ENCODE results near the gene BPI. TPM values are rescaled to one million over a fixed set of nuclear protein-coding genes. Genes with fewer than 3 reads are reported as not detected.

BPI gene
- polyA plus RNA-seq, 1 donor (not counting 4 experiments of a cell fraction or from before 2014, with no cell fraction given) = not detected

DNA sequence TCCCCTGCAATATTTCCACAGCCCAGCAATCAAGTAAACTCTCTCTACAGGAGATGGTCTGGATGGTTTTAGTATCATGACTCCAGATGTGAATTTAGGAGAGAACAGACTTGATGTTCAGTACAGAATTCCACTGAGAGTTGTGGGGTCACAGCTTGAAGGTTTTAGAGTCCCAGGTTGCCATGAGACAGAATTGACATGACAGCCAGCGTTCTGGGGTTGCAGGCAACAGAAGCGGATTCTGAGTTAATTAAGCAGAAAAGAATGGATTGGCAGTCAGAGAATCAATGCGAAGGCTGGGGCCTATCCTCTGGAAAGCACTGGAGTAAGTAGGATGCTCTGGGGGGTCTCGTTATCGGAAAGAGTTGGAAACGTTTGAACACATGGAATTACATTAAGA lies 41.0 kb upstream of the BPI start:
- Histone ChIP-seq H3K4me1 (ENCODE audit: control insufficient read depth, extremely low read depth, insufficient read depth, low read length) (no peaks in the 10 kb centered on the region), H3K9me3 (ENCODE audit: control insufficient read depth, low read depth, low read length) (no peaks in the 10 kb centered on the region), H2AFZ (ENCODE audit: control insufficient read depth, low read length) (no peak overlapping the region), H3K4me3 (ENCODE audit: control insufficient read depth in 2 of 3, extremely low read depth in 1 of 3, insufficient read depth in 2 of 3, low read depth in 1 of 3, low read length in 3 of 3) (no peak overlapping the region), H3K79me2 (ENCODE audit: control insufficient read depth, insufficient read depth, low read length) (no peaks in the 10 kb centered on the region), H3K36me3 (ENCODE audit: control insufficient read depth in 2 of 2, extremely low read depth in 1 of 2, insufficient read depth in 2 of 2, low read length in 2 of 2) (no peaks in the 10 kb centered on the region), H3K9ac (ENCODE audit: control insufficient read depth, extremely low read depth, insufficient read depth, low read length) (no peak overlapping the region), H3K27me3 (ENCODE audit: control insufficient read depth, extremely low read depth, insufficient read depth, low read length) (peaks cover 29% of the 10 kb centered on the region), H3K4me2 (ENCODE audit: control insufficient read depth, extremely low read depth, insufficient read depth, low read depth, low read length) (no peak overlapping the region), H4K20me1 (ENCODE audit: control insufficient read depth, extremely low read depth, insufficient read depth, low read length) (no peaks in the 10 kb centered on the region), H3K27ac (ENCODE audit: control insufficient read depth, insufficient read depth, low read length) (no peak overlapping the region), H3K9me1 (ENCODE audit: control insufficient read depth, extremely low read depth, insufficient read depth, low read length) (no peaks in the 10 kb centered on the region)
- TF ChIP-seq, protein P1, sequence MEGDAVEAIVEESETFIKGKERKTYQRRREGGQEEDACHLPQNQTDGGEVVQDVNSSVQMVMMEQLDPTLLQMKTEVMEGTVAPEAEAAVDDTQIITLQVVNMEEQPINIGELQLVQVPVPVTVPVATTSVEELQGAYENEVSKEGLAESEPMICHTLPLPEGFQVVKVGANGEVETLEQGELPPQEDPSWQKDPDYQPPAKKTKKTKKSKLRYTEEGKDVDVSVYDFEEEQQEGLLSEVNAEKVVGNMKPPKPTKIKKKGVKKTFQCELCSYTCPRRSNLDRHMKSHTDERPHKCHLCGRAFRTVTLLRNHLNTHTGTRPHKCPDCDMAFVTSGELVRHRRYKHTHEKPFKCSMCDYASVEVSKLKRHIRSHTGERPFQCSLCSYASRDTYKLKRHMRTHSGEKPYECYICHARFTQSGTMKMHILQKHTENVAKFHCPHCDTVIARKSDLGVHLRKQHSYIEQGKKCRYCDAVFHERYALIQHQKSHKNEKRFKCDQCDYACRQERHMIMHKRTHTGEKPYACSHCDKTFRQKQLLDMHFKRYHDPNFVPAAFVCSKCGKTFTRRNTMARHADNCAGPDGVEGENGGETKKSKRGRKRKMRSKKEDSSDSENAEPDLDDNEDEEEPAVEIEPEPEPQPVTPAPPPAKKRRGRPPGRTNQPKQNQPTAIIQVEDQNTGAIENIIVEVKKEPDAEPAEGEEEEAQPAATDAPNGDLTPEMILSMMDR (optimal IDR thresholded peaks at IDR 0.05 in 1 of 3, IDR thresholded peaks at IDR 0.05 in 1 of 3, conservative IDR thresholded peaks at IDR 0.05 in 1 of 3; ENCODE audit: extremely low read depth in 1 of 3, insufficient read depth in 2 of 3, low read length in 3 of 3) = no peak
- TF ChIP-seq EZH2 (IDR thresholded peaks at IDR 0.05; ENCODE audit: low read length) = no peak
- FAIRE-seq (no peak), DNase-seq (ENCODE audit: low read depth, low spot score) (no peak)
- dilution Hi-C loops (cut with MboI; ENCODE audit: extremely low pct_ligation_motif_present, low sequenced_read_pairs) = no loop called here

DNA sequence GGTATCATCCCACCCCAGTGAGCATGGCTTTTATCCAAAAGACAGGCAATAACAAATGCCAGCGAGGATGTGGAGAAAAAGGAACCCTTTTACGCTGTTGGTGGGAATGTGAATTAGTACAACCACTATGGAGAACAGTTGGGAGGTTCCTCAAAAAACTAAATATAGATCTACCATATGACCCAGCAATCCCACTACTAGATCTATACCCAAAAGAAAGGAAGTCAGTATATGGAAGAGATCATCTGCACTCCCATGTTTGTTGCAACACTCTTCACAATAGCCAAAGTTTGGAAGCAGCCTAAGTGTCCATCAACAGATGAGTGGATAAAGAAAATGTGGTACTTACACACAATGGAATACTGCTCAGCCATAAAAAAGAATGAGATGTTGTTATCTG lies 37.5 kb upstream of the BPI start:
- Histone ChIP-seq H4K20me1 (ENCODE audit: control insufficient read depth, extremely low read depth, insufficient read depth, low read length) (no peaks in the 10 kb centered on the region), H3K27me3 (ENCODE audit: control insufficient read depth, extremely low read depth, insufficient read depth, low read length) (no peaks in the 10 kb centered on the region), H3K27ac (ENCODE audit: control insufficient read depth, insufficient read depth, low read length) (no peak overlapping the region), H3K9me3 (ENCODE audit: control insufficient read depth, low read depth, low read length) (no peaks in the 10 kb centered on the region), H3K4me1 (ENCODE audit: control insufficient read depth, extremely low read depth, insufficient read depth, low read length) (peaks cover 8% of the 10 kb centered on the region), H3K79me2 (ENCODE audit: control insufficient read depth, insufficient read depth, low read length) (no peaks in the 10 kb centered on the region), H3K4me3 (ENCODE audit: control insufficient read depth in 2 of 3, extremely low read depth in 1 of 3, insufficient read depth in 2 of 3, low read depth in 1 of 3, low read length in 3 of 3) (no peak overlapping the region), H3K36me3 (ENCODE audit: control insufficient read depth in 2 of 2, extremely low read depth in 1 of 2, insufficient read depth in 2 of 2, low read length in 2 of 2) (no peaks in the 10 kb centered on the region), H3K9ac (ENCODE audit: control insufficient read depth, extremely low read depth, insufficient read depth, low read length) (no peak overlapping the region), H3K4me2 (ENCODE audit: control insufficient read depth, extremely low read depth, insufficient read depth, low read depth, low read length) (no peak overlapping the region), H2AFZ (ENCODE audit: control insufficient read depth, low read length) (no peak overlapping the region), H3K9me1 (ENCODE audit: control insufficient read depth, extremely low read depth, insufficient read depth, low read length) (no peaks in the 10 kb centered on the region)
- dilution Hi-C loops (cut with MboI; ENCODE audit: extremely low pct_ligation_motif_present, low sequenced_read_pairs) = no loop called here
- TF ChIP-seq, protein P1 (optimal IDR thresholded peaks at IDR 0.05 in 1 of 3, IDR thresholded peaks at IDR 0.05 in 1 of 3, conservative IDR thresholded peaks at IDR 0.05 in 1 of 3; ENCODE audit: extremely low read depth in 1 of 3, insufficient read depth in 2 of 3, low read length in 3 of 3) = no peak
- no peak for TF ChIP-seq EZH2 (IDR thresholded peaks at IDR 0.05; ENCODE audit: low read length)
- no peak for FAIRE-seq
- no peak for DNase-seq (ENCODE audit: low read depth, low spot score)

All from keratinocyte (primary cell).